SIG-M5 (cell line): Measurements from ENCODE around the gene RUFY3.
"Not testable (repeated sequence)": the region's sequence is repeated elsewhere in the genome, so short reads cannot be mapped to it uniquely, and the experiment has no call there.

Experiments used
- DNase-seq: peaks from one replicate; lab custom pipeline; 2025; lab: John Stamatoyannopoulos, UW

The RUFY3 gene

GRCh38 chr4:70705183-70706043 is 16.4 kb upstream of the RUFY3 start:
- DNase-seq: no peak

- no peak for DNase-seq
Observed at GRCh38 chr4:70706044-70706461, 15.7 kb upstream of the RUFY3 start.

GRCh38 chr4:70706516-70706915 is 15.2 kb upstream of the RUFY3 start:
- DNase-seq: no peak

- no peak for DNase-seq
Observed at GRCh38 chr4:70709611-70710205, 12.1 kb upstream of the RUFY3 start.

- no peak for DNase-seq
Observed at GRCh38 chr4:70711599-70711998, 10.2 kb upstream of the RUFY3 start.

- no peak for DNase-seq
Observed at GRCh38 chr4:70712150-70712549, 9.6 kb upstream of the RUFY3 start.

- DNase-seq: no peak
Observed at GRCh38 chr4:70712604-70713452, 8.9 kb upstream of the RUFY3 start.

- peak; percentile 14 for DNase-seq
Observed at GRCh38 chr4:70713453-70714078, 8.2 kb upstream of the RUFY3 start.

- DNase-seq: no peak
Observed at GRCh38 chr4:70714079-70714887, 7.5 kb upstream of the RUFY3 start.

GRCh38 chr4:70715097-70715496 is 6.7 kb upstream of the RUFY3 start:
- no peak for DNase-seq

GRCh38 chr4:70718811-70719604 is 2.8 kb upstream of the RUFY3 start:
- no peak for DNase-seq

- DNase-seq: no peak
Observed at GRCh38 chr4:70722199-70722791, 531 bp downstream of the RUFY3 start.

GRCh38 chr4:70724463-70724862 is 2.7 kb downstream of the RUFY3 start:
- DNase-seq: no peak

- no peak for DNase-seq
Observed at GRCh38 chr4:70725633-70726032, 3.9 kb downstream of the RUFY3 start.

- DNase-seq: not testable (repeated sequence)
Observed at GRCh38 chr4:70726515-70726914, 4.8 kb downstream of the RUFY3 start.

GRCh38 chr4:70728091-70728490 is 6.3 kb downstream of the RUFY3 start:
- DNase-seq: peak; percentile 29

- DNase-seq: not testable (repeated sequence)
Observed at GRCh38 chr4:70732878-70733277, 11.1 kb downstream of the RUFY3 start.

GRCh38 chr4:70734168-70734954 is 12.6 kb downstream of the RUFY3 start:
- peak; percentile 31 for DNase-seq

- DNase-seq: no peak
Observed at GRCh38 chr4:70734971-70735370, 13.2 kb downstream of the RUFY3 start.
